ENCODE results near the gene IL12A.
A peak's percentile ranks its signal among the peaks of the same experiment; 100 is the strongest.

IL12A gene

DNA sequence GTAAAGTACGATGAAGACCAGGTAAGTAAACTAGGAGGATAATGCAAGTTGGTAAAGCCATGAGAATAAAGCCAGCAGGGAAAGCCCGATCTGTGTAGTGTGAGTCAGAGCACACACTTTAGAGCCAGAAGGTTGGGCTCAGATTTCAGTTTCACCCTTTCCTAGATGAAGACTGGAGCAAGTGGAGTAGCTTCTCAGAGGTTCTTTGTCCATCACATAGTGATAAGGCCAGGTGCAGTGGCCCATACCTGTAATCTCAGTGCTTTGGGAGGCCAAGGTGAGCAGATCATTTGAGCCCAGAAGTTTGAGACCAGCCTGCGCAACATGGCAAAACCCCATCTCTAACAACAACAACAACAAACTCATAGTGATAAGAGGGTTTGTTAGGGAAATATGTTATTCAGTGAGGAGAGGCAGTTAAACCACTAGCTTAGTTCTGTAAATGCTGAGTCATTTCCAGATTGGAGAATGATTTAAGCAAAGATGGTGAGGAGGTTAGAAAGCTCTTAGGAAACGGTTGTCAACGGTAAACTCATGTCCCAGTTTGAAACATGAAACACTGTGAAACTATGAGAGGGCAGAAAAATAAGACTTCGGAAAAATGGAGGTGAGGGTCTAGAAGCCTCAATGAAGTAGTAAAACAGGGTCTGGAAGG lies 39.0 kb downstream of the IL12A start:
- DNase-seq, result no peak
- no peak overlapping the region for H3K4me3 Mint-ChIP-seq
- H3K4me1 Mint-ChIP-seq, result peaks cover 15% of the 10 kb centered on the region
- CTCF ChIA-PET, result interaction anchor here (0.8 to 3.4 kb wide), 3 partner anchors 11 to 39 kb away, joined by 3 to 31 read pairs (median 6); partner anchors contain the start of gene IL12A
- H3K27me3 Mint-ChIP-seq, result no peaks in the 10 kb centered on the region
- H3K36me3 Mint-ChIP-seq, result no peaks in the 10 kb centered on the region
- no peaks in the 10 kb centered on the region for H3K9me3 Mint-ChIP-seq
- H3K27ac Mint-ChIP-seq, result peak overlapping the region; percentile 86

DNA sequence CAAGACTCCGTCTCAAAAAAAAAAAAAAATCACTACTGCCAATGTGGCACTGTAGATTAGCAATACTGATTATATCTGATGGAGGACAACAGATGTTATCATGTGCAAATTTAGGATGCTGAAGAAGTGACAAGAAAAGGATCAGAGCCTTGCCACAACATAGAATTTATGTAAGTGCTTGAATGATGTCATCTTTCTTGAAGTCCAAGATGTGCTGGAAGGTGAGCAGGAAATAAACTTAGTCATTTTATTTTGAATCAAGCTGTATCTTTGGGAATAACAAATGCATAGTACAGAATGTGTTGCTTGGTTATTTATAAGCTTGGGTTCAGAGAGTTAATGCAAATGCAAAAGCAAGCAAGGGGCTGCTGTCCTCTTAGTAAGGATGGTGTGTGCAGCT lies 47.1 kb downstream of the IL12A start:
- no peak overlapping the region for H3K4me3 Mint-ChIP-seq
- H3K27ac Mint-ChIP-seq, result no peak overlapping the region
- H3K4me1 Mint-ChIP-seq, result peaks cover 4% of the 10 kb centered on the region
- CTCF ChIA-PET, result interaction anchor here (0.6 to 1.5 kb wide), 2 partner anchors 48 to 103 kb away, joined by 3 read pairs; no protein-coding TSS in a partner anchor
- H3K27me3 Mint-ChIP-seq, result peaks cover 45% of the 10 kb centered on the region
- H3K36me3 Mint-ChIP-seq, result no peaks in the 10 kb centered on the region
- no peak for DNase-seq
- no peaks in the 10 kb centered on the region for H3K9me3 Mint-ChIP-seq

DNA sequence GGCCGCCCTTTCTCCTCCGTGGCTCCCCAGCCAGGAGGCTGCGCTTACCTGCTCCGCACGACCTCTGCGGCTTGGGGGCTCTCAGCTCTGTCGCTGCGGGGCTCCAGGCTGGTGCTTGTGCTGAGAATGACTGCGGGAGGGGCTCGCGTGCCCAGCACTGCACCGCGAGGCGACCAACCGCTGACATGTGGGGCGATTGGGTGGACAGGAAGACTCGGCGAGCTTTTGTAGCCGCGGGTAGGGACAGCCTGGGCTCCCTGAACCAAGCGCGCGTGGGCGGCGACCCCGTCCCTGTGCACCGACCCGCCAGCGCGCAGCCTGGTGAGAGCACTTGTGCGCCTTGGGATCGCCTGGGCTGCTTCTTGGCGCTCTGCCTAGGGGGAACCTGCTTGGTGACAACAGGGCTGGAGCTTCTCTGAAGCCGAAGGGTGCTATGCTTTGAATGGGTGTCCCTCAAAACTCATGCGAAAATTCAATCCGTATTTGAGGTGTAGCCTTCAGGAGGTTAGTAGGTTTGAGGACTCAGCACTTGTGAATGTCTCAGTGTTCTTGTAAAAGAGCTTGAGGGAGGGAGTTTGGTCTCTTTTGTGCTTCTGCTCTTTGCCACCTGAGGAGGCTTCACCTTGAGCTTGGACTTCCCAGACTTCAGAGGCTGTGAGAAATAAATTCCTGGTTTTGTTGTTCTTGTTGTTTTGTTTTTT lies 50.4 kb downstream of the IL12A start:
- CTCF ChIA-PET, result interaction anchor here (0.9 to 1.8 kb wide), 3 partner anchors 12 to 50 kb away, joined by 3 to 5 read pairs (median 3); partner anchors contain the start of gene IL12A
- H3K4me3 Mint-ChIP-seq, result no peak overlapping the region
- peaks cover 15% of the 10 kb centered on the region for H3K9me3 Mint-ChIP-seq
- no peaks in the 10 kb centered on the region for H3K36me3 Mint-ChIP-seq
- H3K4me1 Mint-ChIP-seq, result peaks cover 4% of the 10 kb centered on the region
- H3K27me3 Mint-ChIP-seq, result peaks cover 57% of the 10 kb centered on the region
- DNase-seq, result no peak
- no peak overlapping the region for H3K27ac Mint-ChIP-seq

DNA sequence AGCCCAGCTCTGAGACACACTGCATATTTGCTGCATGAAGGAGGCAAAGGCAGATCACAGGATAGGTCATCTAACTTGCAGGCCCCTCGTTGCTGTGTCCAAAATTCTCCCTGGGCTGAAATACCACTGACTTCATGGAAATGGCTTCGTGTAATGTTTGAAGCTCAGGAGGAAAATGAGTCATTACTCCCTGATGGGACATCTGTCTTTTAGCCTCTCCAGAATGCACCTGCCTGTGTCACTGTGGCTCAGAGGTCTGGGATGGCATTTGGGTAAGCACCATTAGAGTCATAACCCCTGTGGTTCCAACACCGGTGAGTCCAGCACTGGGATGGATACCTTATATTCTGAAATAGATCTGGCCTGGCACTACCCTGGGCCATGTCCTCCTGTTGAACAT lies 51.5 kb downstream of the IL12A start:
- H3K27me3 Mint-ChIP-seq, result peaks cover 57% of the 10 kb centered on the region
- H3K4me1 Mint-ChIP-seq, result peaks cover 4% of the 10 kb centered on the region
- no peak for DNase-seq
- H3K36me3 Mint-ChIP-seq, result no peaks in the 10 kb centered on the region
- H3K4me3 Mint-ChIP-seq, result no peak overlapping the region
- peaks cover 15% of the 10 kb centered on the region for H3K9me3 Mint-ChIP-seq
- no peak overlapping the region for H3K27ac Mint-ChIP-seq
- CTCF ChIA-PET, result interaction anchor here (1.1 kb wide), 1 partner anchor 95 kb away, joined by 3 read pairs; no protein-coding TSS in a partner anchor

DNA sequence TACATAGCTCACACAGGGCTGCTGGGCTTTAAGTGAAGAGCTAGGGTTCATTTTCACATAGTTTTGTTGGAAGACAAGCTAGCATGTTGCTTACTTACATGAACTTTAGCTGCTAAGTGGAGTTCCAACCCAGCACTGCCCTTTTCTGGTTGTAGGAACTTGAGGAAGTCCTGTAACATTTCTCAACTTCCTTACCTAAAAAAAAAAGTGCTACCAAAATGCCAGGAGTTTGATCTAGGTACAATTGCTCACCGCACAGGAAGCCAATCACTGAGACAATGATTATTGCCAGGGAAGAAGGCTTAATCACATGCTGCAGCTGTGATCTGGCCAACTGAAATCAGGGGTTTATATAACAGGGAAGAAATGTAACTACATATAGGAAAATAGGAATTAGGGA lies 52.8 kb downstream of the IL12A start:
- peaks cover 4% of the 10 kb centered on the region for H3K4me1 Mint-ChIP-seq
- peaks cover 51% of the 10 kb centered on the region for H3K27me3 Mint-ChIP-seq
- H3K9me3 Mint-ChIP-seq, result peaks cover 15% of the 10 kb centered on the region
- no peak for DNase-seq
- no peak overlapping the region for H3K4me3 Mint-ChIP-seq
- no peak overlapping the region for H3K27ac Mint-ChIP-seq
- CTCF ChIA-PET, result interaction anchor here (0.5 to 1.1 kb wide), 4 partner anchors 9 to 75 kb away, joined by 3 to 6 read pairs (median 4); partner anchors contain the start of gene IL12A
- no peaks in the 10 kb centered on the region for H3K36me3 Mint-ChIP-seq

DNA sequence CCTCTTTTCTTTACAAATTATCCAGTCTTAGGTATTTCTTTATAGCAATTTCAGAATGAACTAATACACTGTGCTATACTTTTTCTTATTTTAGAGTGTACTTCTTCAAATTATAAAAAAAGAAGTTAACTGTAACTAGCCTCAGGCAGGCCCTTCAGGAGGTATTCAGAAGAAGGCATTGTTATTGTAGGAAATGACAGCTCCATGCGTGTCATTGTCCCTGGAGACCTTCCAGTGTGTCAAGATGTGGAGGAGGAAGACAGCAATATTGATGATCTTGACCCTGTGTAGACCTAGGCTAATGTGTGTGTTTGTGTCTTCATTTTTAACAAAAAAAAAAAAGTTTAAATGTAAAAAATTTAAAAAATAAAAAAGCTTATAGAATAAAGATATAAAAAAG lies 55.5 kb downstream of the IL12A start:
- Mint-ChIP-seq H3K36me3 (no peaks in the 10 kb centered on the region), H3K4me3 (no peak overlapping the region), H3K4me1 (peaks cover under 1% of the 10 kb centered on the region), H3K27ac (no peak overlapping the region), H3K27me3 (peaks cover 30% of the 10 kb centered on the region), H3K9me3 (peaks cover 15% of the 10 kb centered on the region)
- CTCF ChIA-PET, result no interaction called here
- DNase-seq, result no peak

Measured in activated naive CD4-positive, alpha-beta T cell treated with anti-CD3 and anti-CD28 coated beads, Interleukin-2, amount 10 ng/mL, durations not matched to agents 7 days and 5 days (primary cell).